GM12878 (cell line): ENCODE results near the gene PAPSS2. TPM values are rescaled to one million over a fixed set of nuclear protein-coding genes. Genes with fewer than 3 reads are reported as not detected.

ENCODE experiments used
- ATAC-seq: fragments of 200-7000 bp; cut with Tn5 transposase; 3 replicates; pipeline ENCODE4 v1.9.1; 2020; ENCODE audit warnings: mild to moderate bottlenecking, moderate library complexity
- BruUV-seq: library from RNA; stranded (reverse); fragments of 400-500 nt; replicated peaks from 2 replicates; lab custom pipeline; 2021; lab: Mats Ljungman, UMichigan
- CTCF ChIA-PET: fragments of 300-600 bp; sonication (Branson Sonifier 250); formaldehyde crosslinking; extraction: SDS; loops from one replicate; lab custom pipeline; 2021; ENCODE audit warnings: inconsistent platforms; lab: Yijun Ruan, JAX
- POLR2A ChIA-PET: fragments of 350-600 bp; formaldehyde crosslinking; extraction: SDS; loops from one replicate; lab custom pipeline; 2021; ENCODE audit warnings: inconsistent platforms; lab: Charles Lee
- RAD21 ChIA-PET: fragments of 300-600 bp; sonication (Branson Sonifier 250); formaldehyde crosslinking; loops from one replicate; lab custom pipeline; 2023; ENCODE audit warnings: antibody characterized with exemption; ENCODE audit not compliant: unreplicated experiment; lab: Charles Lee
- SMC1A ChIA-PET: fragments of 300-600 bp; sonication (Branson Sonifier 250); formaldehyde crosslinking; loops from one replicate; lab custom pipeline; 2023; ENCODE audit not compliant: unreplicated experiment, uncharacterized antibody; lab: Charles Lee
- DNase-seq: peaks from one replicate; pipeline ENCODE4 v3.0.0-alpha.2; 2011; ENCODE audit warnings: low read depth, low spot score
- FAIRE-seq: peaks from 3 replicates; lab custom pipeline; 2011; peaks lifted over from hg19 to GRCh38; lab: Jason Lieb, UNC
- H2AFZ ChIP-seq: 2 replicates; pipeline ENCODE4 v1.6.0; 2011; ENCODE audit warnings: low read depth, low read length, control low read depth; ENCODE audit not compliant: control insufficient read depth
- H3K27ac ChIP-seq: 2 replicates; pipeline ENCODE4 v1.5.1; 2011; ENCODE audit warnings: control low read depth; ENCODE audit not compliant: control insufficient read depth, insufficient read depth
- H3K27me3 ChIP-seq, 2 experiments: replicated peaks in 1 of 2; 2 replicates each; pipeline versions ENCODE4 v1.6.0 to v1.6.1; 2011; ENCODE audit warnings: low read length in 1 of 2; ENCODE audit not compliant: control insufficient read depth in 2 of 2, insufficient read depth in 2 of 2
- H3K36me3 ChIP-seq, 2 experiments: 2 replicates each; pipeline ENCODE4 v1.5.1; 2011; ENCODE audit warnings: low read length in 1 of 2; ENCODE audit not compliant: control insufficient read depth in 2 of 2, insufficient read depth in 2 of 2
- H3K4me1 ChIP-seq: 2 replicates; pipeline ENCODE4 v1.6.1; 2011; ENCODE audit warnings: mild to moderate bottlenecking, low read length, moderate library complexity, mixed read lengths; ENCODE audit not compliant: control insufficient read depth, insufficient read depth
- H3K4me2 ChIP-seq: 2 replicates; pipeline ENCODE4 v1.6.0; 2011; ENCODE audit warnings: control low read depth; ENCODE audit not compliant: control insufficient read depth, insufficient read depth
- H3K4me3 ChIP-seq: fragments of 200-600 bp; sonication (generic); 2 replicates; pipeline ENCODE4 v1.5.1; 2016
- H3K79me2 ChIP-seq: 2 replicates; pipeline ENCODE4 v1.6.0; 2011; ENCODE audit warnings: low read length; ENCODE audit not compliant: control insufficient read depth, insufficient read depth
- H3K9ac ChIP-seq: 2 replicates; pipeline ENCODE4 v1.8.0; 2011; ENCODE audit warnings: low read length, control low read depth, mixed read lengths; ENCODE audit not compliant: control insufficient read depth, insufficient read depth
- H3K9me3 ChIP-seq: replicated peaks from 3 replicates; pipeline ENCODE4 v1.5.1; 2011; ENCODE audit warnings: mild to moderate bottlenecking, low read length; ENCODE audit not compliant: control insufficient read depth, insufficient read depth
- H4K20me1 ChIP-seq: 2 replicates; pipeline ENCODE4 v1.6.0; 2011; ENCODE audit not compliant: control insufficient read depth, insufficient read depth
- KAT2A ChIP-seq: conservative IDR thresholded peaks from 2 replicates; pipeline ENCODE4 v1.6.1; 2011; ENCODE audit warnings: low read depth, low read length; ENCODE audit not compliant: control insufficient read depth
- POU2F2 ChIP-seq: IDR thresholded peaks from 3 replicates; pipeline ENCODE4 v1.6.1; 2011; ENCODE audit warnings: low read depth, mild to moderate bottlenecking, low read length, borderline replicate concordance
- TCF7 ChIP-seq: IDR thresholded peaks from 2 replicates; pipeline ENCODE4 v1.6.1; 2014; ENCODE audit warnings: antibody characterized with exemption, borderline replicate concordance
- YBX1 ChIP-seq: fragments of 450-650 bp; IDR thresholded peaks from 2 replicates; pipeline ENCODE4 v1.6.1; 2016; ENCODE audit warnings: antibody characterized with exemption
- ZNF274 ChIP-seq: IDR thresholded peaks from one replicate; pipeline ENCODE4 v1.8.0; 2011; ENCODE audit not compliant: insufficient read length, insufficient read depth
- WGBS: methylation state at CpG from one replicate; pipeline ENCODE4 v1.1.6; 2016; ENCODE audit warnings: low lambda C conversion rate; ENCODE audit not compliant: insufficient replicate concordance, insufficient coverage; ENCODE audit errors: missing lambda C conversion rate; 5-methylcytosine and 5-hydroxymethylcytosine counted together
- in situ Hi-C: fragments of 300-500 bp; cut with MboI; formaldehyde crosslinking; loops from 9 replicates; pipeline ENCODE4 v1.14.3; 2018; ENCODE audit warnings: mixed read lengths
- intact Hi-C: fragments of 100-400 bp; cut with micrococcal nuclease; formaldehyde crosslinking; loops from one replicate; pipeline ENCODE4 v1.14.2; 2022; ENCODE audit not compliant: unreplicated experiment
- polyA plus RNA-seq, 11 experiments: library from polyadenylated mRNA; depleted of rRNA in 4 of 11; unstranded in 6 of 11; stranded (reverse) in 5 of 11; fragments of >200 nt; fragmentation: Nextera tagmentation in 4 of 11; fragmentation: Illumina TruSeq in 1 of 11; extraction: Ambion mirVana in 4 of 11; extraction: Trizol in 1 of 11; gene quantifications; 1 replicate in 1 of 11; 2 replicates in 10 of 11; pipeline versions ENCODE4 v1.2.1 to v1.2.3, GENCODE V29; 2011 to 2016; ENCODE audit warnings: inconsistent platforms in 2 of 11, missing spikeins in 2 of 11, low read depth in 1 of 11
- total RNA-seq, 4 experiments: library from RNA; depleted of rRNA in 3 of 4; stranded (reverse); fragments of >200 nt in 3 of 4; fragmentation: Illumina TruSeq in 1 of 4; extraction: Trizol in 1 of 4; gene quantifications; 2 replicates each; pipeline versions ENCODE4 v1.2.1 to v1.2.3, GENCODE V29; 2013 to 2021
- TF ChIP-seq, protein P1 (sequence below): fragments of 150-350 bp; IDR thresholded peaks from 2 replicates; pipeline ENCODE4 v1.6.1; 2016; ENCODE audit warnings: low read depth, low read length

PAPSS2 gene
- total and polyA plus RNA-seq, 10 of the 15 experiments (the other 5 are each of a cell fraction or from before 2014, with no cell fraction given) = 0.15 to 2.1 (median 0.37) TPM

DNA sequence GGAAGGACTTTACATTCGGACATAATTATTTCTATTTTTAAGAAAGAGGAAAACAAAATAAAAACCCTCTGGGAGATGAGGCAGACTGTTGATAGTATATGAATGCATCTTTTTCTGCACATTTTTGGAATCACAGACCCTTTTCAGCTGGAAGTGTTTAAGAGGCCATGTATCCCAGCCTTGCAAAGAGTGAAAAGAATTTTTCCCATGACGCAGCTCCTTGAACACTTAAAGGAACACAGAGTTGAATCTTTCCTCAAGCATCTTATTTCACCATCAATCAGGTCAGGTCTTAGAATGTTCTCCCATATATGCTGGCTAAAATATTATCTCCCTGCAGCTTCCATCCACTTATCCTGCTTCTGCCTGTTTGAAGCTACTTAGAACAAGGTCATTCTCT, 45.9 kb upstream of the PAPSS2 start:
- no peaks in the 10 kb centered on the region for H3K36me3 ChIP-seq
- ATAC-seq = no peak
- ChIA-PET POLR2A (no interaction called here), SMC1A (interaction anchor here (1.2 kb wide), 1 partner anchor 11 kb away, joined by 3 read pairs; no protein-coding TSS in a partner anchor), CTCF (no interaction called here), RAD21 (no interaction called here)
- WGBS = 67% methylated on average over 2 of the region's 2 CpGs
- no peaks in the 10 kb centered on the region for H3K79me2 ChIP-seq
- intact Hi-C loops (no loop called here), in situ Hi-C loops (no loop called here)
- H3K9ac ChIP-seq = no peak overlapping the region
- no peak for FAIRE-seq
- no TSS peak for BruUV-seq
- TF ChIP-seq POU2F2 (no peak), KAT2A (no peak), TCF7 (no peak), ZNF274 (no peak), YBX1 (no peak)
- TF ChIP-seq, protein P1, sequence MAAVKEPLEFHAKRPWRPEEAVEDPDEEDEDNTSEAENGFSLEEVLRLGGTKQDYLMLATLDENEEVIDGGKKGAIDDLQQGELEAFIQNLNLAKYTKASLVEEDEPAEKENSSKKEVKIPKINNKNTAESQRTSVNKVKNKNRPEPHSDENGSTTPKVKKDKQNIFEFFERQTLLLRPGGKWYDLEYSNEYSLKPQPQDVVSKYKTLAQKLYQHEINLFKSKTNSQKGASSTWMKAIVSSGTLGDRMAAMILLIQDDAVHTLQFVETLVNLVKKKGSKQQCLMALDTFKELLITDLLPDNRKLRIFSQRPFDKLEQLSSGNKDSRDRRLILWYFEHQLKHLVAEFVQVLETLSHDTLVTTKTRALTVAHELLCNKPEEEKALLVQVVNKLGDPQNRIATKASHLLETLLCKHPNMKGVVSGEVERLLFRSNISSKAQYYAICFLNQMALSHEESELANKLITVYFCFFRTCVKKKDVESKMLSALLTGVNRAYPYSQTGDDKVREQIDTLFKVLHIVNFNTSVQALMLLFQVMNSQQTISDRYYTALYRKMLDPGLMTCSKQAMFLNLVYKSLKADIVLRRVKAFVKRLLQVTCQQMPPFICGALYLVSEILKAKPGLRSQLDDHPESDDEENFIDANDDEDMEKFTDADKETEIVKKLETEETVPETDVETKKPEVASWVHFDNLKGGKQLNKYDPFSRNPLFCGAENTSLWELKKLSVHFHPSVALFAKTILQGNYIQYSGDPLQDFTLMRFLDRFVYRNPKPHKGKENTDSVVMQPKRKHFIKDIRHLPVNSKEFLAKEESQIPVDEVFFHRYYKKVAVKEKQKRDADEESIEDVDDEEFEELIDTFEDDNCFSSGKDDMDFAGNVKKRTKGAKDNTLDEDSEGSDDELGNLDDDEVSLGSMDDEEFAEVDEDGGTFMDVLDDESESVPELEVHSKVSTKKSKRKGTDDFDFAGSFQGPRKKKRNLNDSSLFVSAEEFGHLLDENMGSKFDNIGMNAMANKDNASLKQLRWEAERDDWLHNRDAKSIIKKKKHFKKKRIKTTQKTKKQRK = no peak
- no peak for DNase-seq
- H3K9me3 ChIP-seq = peaks cover 1% of the 10 kb centered on the region; the same call in 2 of the 3 replicates
- H3K4me2 ChIP-seq = no peak overlapping the region
- no peak overlapping the region for H3K4me3 ChIP-seq
- no peaks in the 10 kb centered on the region; the same call in 1 of the 2 replicates for H4K20me1 ChIP-seq
- H2AFZ ChIP-seq = no peak overlapping the region
- H3K27me3 ChIP-seq = no peaks in the 10 kb centered on the region; a peak in 2 of 4 replicates
- no peak overlapping the region for H3K27ac ChIP-seq
- no peaks in the 10 kb centered on the region for H3K4me1 ChIP-seq
